Measurements from ENCODE around the gene ANKRD65. TPM values are rescaled to one million over a fixed set of nuclear protein-coding genes. Genes with fewer than 3 reads are reported as not detected.

The ANKRD65 gene
- total RNA-seq, 1 donor from 2014 or later, result not detected

DNA sequence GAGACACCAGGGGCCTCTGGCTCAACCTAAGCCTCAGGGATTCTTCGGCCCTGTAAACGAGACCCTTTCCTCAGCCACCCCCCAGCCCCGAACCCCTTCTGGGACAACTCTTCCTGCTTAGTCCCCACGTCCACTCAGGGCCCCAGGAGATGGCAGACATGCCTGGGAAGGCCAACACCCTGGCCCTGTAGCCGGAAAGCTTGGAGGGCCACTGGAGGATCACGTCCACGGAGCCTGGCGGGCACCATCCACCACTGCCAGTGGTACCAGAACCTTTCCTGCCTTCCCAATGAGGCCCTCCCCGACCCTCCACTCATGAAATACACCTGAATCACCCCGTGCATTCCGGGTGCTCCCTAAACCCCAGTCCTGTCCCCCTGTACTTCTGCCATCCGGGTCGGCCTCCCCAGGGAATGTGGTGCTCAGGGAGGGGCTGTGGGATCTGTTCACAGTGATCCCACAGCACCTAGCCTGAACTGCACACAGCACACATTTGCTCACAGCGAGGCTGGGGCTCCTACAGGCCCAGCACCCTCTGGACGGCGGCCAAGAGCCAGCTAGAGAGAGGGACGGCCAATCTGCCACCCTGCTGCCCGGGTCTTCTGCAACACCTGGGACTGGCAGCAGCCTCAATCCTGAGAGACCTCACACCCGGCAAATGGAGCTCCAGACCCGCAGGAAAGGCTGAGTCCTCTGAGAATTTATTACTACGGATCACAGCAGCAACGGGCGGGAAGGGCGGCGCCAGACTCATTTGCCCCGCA, 47.8 kb downstream of the ANKRD65 start:
- intact Hi-C loops (cut with micrococcal nuclease), result loop anchor here (10.0 kb wide), 1 partner anchor 68 kb away; the partner anchor contains the start of genes ACAP3 and PUSL1

DNA sequence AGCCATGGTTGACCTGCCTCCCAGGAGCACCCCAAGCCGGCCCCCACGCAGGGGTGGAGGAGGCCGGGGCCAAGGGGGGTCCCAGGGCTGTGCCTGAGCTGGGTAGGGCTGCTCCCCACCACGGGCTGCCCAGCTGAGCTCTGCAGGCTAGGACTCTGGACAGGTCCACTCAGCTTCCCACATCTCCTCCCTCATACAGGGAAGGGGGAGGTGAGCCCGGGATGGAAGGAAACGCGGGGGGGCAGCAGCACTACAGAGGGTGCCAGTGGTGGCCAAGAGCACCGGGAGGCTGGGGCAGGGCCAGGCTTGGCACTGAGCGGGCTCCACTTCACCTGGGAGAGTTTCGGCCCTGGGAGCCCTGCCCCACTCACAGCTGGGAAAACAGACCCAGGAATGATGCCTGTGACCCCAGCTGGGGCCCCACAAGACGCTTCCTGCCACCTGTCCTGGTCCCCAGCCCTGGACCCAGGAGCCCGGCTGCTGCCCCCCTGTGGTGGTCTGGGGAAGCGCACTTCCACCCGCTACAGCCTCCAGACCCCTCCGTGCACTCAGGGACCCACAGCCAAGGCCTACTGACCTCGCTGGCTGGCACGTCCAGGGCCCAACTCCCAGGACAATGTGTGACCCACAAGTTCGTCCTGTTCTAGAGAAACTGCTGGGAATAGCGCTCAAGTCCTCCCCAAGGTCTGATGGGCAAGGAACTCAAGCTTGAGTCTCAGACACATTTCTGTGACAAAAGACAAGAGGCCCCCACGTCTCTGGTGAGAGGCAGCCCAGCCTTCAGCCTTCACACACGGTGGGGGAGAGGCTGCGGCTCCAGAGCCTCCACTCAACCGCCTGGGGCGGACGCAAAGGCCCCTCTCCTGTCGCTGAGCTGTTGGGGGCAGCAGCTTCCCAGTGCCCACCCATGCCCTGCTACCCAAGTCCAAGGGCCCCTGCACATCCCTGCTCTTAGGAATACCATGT, 49.0 kb downstream of the ANKRD65 start:
- intact Hi-C loops (cut with micrococcal nuclease), result loop anchor here (1.0 to 10.0 kb wide), 2 partner anchors 23 to 67 kb away; partner anchors contain the start of genes ACAP3, DVL1 and PUSL1

DNA sequence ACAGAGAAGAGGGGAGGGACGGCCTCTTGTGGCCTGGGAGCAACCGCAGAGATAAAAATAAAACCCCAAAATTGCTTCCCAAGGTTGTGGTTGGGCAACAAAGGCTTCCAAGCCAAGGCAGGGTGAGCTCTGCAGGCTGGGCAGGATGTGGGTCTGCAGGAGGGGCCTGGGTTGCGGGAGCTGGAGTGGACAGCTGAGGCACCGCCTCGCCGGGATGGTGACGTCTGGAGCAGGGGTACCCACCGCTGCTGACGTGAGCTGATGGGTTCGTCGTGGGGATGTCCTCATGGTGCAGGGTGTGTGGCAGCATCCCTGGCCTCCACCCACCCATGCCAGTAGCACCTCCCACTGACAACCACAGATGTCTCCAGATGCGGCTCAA, 49.7 kb downstream of the ANKRD65 start:
- intact Hi-C loops (cut with micrococcal nuclease), result loop anchor here (1.0 to 10.0 kb wide), 2 partner anchors 22 to 67 kb away; partner anchors contain the start of genes ACAP3, DVL1 and PUSL1

DNA sequence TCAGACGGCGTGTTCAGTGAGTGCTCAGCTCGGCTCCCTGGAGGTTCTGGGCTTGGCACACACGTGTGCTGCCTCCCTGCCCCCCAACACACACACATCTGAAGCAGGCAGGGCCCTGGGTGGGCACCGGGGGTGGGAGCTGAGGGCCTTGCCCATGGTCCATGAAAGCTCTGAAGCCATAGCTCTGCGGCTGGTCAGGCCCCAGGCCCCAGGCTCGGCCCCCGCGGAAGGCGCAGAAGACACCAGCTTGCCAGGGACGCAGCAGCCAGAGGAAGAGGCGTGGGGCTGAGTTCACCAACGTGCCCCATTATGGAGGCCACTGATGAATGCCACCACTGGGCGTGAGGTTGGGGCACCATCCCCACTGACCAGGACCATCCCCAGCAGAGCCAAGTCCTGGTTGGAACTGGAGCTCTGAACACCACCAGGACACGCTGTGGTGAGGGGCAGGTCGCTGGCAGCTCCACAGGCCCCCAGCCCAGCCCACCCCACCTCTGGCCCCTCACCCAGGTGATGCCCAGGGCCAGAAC, 50.2 kb downstream of the ANKRD65 start:
- intact Hi-C loops (cut with micrococcal nuclease), result loop anchor here (1.0 to 10.0 kb wide), 2 partner anchors 22 to 66 kb away; partner anchors contain the start of genes ACAP3, DVL1 and PUSL1

DNA sequence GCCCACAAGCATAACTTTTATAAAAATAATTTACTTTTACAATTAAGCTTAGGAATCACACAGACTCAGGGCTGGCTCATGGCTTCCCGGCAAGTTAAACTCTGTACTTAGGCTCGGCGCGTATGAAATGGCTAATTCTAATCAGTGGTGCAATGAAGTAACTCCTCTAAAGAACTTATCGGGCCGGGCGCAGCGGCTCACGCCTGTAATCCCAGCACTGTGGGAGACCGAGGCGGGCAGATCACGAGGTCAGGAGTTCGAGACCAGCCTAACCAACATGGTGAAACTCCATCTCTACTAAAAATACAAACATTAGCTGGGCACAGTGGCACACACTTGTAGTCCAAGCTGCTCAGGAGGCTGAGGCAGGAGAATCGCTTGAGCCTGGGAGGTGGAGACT, 51.0 kb downstream of the ANKRD65 start:
- intact Hi-C loops (cut with micrococcal nuclease), result loop anchor here (10.0 kb wide), 1 partner anchor 65 kb away; the partner anchor contains the start of genes ACAP3 and PUSL1

Other genes with a start within 250 kb of the ANKRD65 start
- 0.30 and 0.89 TPM in 2 replicates for gene TTLL10, start 247.4 kb downstream of the ANKRD65 start, total RNA-seq
- gene TNFRSF18, start 214.7 kb downstream of the ANKRD65 start, total RNA-seq, result 26.8 and 29.8 TPM in 2 replicates
- 46.0 and 47.8 TPM in 2 replicates for gene TNFRSF4, start 207.1 kb downstream of the ANKRD65 start, total RNA-seq
- 111 and 112 TPM in 2 replicates for gene SDF4, start 189.3 kb downstream of the ANKRD65 start, total RNA-seq
- gene B3GALT6, start 189.0 kb downstream of the ANKRD65 start, total RNA-seq, result 27.1 and 27.5 TPM in 2 replicates
- 2.9 and 3.2 TPM in 2 replicates for gene C1QTNF12, start 174.6 kb downstream of the ANKRD65 start, total RNA-seq
- gene UBE2J2, start 147.4 kb downstream of the ANKRD65 start, total RNA-seq, result 76.0 and 80.4 TPM in 2 replicates
- gene SCNN1D, start 140.8 kb downstream of the ANKRD65 start, total RNA-seq, result 3.6 and 4.6 TPM in 2 replicates
- gene ACAP3, start 113.3 kb downstream of the ANKRD65 start, total RNA-seq, result 66.6 and 67.7 TPM in 2 replicates
- gene PUSL1, start 112.7 kb downstream of the ANKRD65 start, total RNA-seq, result 22.3 and 23.1 TPM in 2 replicates
- gene INTS11, start 96.6 kb downstream of the ANKRD65 start, total RNA-seq, result 115 and 116 TPM in 2 replicates
- gene CPTP, start 96.5 kb downstream of the ANKRD65 start, total RNA-seq, result 20.0 and 20.7 TPM in 2 replicates
- gene TAS1R3, start 90.0 kb downstream of the ANKRD65 start, total RNA-seq, result 1.0 and 1.2 TPM in 2 replicates
- 31.5 and 35.4 TPM in 2 replicates for gene DVL1, start 71.9 kb downstream of the ANKRD65 start, total RNA-seq
- 0.11 TPM in 2 replicates for gene MXRA8, start 62.7 kb downstream of the ANKRD65 start, total RNA-seq
- 110 and 112 TPM in 2 replicates for gene AURKAIP1, start 46.1 kb downstream of the ANKRD65 start, total RNA-seq
- 111 TPM in 2 replicates for gene CCNL2, start 21.9 kb downstream of the ANKRD65 start, total RNA-seq
- gene MRPL20, start 14.0 kb downstream of the ANKRD65 start, total RNA-seq, result 123 and 133 TPM in 2 replicates
- gene VWA1, start 14.4 kb upstream of the ANKRD65 start, total RNA-seq, result 0.27 and 0.68 TPM in 2 replicates
- gene ATAD3C, start 28.4 kb upstream of the ANKRD65 start, total RNA-seq, result 0.16 and 0.93 TPM in 2 replicates
- 49.2 and 51.4 TPM in 2 replicates for gene ATAD3B, start 50.5 kb upstream of the ANKRD65 start, total RNA-seq
- gene ATAD3A, start 90.9 kb upstream of the ANKRD65 start, total RNA-seq, result 51.9 and 52.4 TPM in 2 replicates
- 1.0 and 1.1 TPM in 2 replicates for gene TMEM240, start 119.3 kb upstream of the ANKRD65 start, total RNA-seq
- gene SSU72, start 153.6 kb upstream of the ANKRD65 start, total RNA-seq, result 137 TPM in 2 replicates
- 8.8 and 9.0 TPM in 2 replicates for gene FNDC10, start 178.9 kb upstream of the ANKRD65 start, total RNA-seq
- 27.8 and 31.4 TPM in 2 replicates for gene MIB2, start 194.2 kb upstream of the ANKRD65 start, total RNA-seq
- 0.82 and 2.5 TPM in 2 replicates for gene MMP23B, start 210.9 kb upstream of the ANKRD65 start, total RNA-seq
- gene CDK11B, start 237.7 kb upstream of the ANKRD65 start, total RNA-seq, result 34.9 and 35.6 TPM in 2 replicates